GM18517 (cell line): ENCODE data around the gene FLT1.
A peak's percentile ranks its signal among the peaks of the same experiment; 100 is the strongest.

Source experiments
- ATAC-seq: cut with Tn5 transposase; IDR thresholded peaks from one replicate; pipeline ENCODE4 v1.9.1; 2021; ENCODE audit warnings: mild to moderate bottlenecking, moderate library complexity; ENCODE audit not compliant: unreplicated experiment

The FLT1 gene

DNA sequence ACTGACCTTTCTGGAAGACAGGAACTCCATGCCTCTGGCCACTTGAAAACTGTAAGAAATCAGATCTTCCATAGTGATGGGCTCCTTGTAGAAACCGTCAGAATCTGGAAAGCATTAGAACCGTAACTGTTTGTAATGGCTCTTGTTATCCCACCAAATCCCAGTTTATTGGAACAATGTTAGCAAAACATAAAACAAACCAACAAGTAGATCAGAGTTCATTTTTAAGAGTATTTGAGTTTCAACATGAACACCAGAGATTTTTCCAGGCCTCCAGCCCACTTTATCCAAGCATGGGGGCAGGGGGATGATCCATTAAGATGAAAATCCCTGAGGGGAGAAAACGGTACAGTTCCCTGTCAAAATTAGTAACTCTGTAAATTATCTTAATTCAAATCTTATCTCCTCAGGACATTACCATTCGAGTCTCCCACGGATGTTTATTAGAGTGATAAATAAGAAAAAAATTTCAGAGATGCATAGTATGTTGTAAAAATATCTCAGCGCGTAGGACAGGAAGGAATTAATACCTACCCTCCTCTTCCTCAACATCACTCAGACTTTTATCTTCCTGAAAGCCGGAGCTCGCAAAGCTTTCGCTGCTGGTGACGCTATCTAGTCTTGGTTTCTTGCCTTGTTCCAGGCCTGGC lies 172.5 kb downstream of the FLT1 start:
- ATAC-seq = no peak

DNA sequence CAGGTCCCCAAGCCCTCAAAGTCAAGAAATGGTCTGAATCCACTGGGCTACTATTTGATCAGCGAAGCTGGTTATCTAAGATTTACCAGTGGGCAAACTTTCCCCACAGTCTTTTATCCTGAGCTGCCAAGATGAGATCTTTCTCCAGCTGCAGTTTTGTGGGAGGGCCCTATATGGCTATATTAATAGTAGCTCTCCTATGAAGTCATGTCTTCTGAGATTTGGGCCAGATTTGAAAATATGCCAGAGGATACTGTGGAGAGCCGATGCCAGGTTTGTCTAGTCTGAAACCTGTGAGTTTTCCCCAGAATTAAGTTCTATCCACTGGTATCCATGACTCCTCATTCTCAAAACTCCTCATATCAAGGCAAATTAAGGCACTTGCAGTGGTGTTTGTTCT lies 173.2 kb downstream of the FLT1 start:
- ATAC-seq = no peak

DNA sequence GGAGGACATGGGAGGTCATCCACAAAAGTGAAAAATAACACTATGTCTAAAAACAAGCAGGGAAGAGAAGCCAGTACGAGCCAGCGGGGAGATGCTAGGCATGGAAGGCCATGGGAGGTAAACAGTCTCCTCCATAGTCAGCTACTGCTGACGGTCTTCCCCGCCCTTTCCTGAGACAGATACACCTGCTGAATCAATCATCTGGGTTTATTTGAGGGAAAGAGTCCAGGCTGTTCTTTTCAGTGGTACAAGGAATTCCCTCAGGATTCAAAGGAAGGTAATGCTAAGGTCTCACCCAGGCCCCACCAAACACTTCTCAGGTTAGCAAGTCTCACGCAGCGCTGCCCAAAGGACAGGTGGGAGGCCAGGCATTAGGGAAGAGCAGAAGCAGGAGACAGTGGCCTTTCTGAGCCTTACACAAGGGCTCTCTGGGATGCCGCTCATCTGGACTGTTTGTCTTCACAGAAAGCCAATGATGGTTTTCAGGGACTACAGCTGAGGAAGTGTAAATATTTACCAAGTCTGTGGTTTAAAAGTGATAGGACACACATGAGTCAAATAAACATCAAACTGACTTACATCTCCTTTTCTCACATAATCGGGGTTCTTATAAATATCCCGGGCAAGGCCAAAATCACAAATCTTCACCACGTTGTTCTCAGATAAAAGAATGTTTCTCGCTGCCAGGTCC lies 173.9 kb downstream of the FLT1 start:
- ATAC-seq = no peak

- no peak for ATAC-seq
Observed at GRCh38 chr13:28320209-28320608, 174.7 kb downstream of the FLT1 start.

GRCh38 chr13:28319528-28319927 lies 175.4 kb downstream of the FLT1 start:
- no peak for ATAC-seq

DNA sequence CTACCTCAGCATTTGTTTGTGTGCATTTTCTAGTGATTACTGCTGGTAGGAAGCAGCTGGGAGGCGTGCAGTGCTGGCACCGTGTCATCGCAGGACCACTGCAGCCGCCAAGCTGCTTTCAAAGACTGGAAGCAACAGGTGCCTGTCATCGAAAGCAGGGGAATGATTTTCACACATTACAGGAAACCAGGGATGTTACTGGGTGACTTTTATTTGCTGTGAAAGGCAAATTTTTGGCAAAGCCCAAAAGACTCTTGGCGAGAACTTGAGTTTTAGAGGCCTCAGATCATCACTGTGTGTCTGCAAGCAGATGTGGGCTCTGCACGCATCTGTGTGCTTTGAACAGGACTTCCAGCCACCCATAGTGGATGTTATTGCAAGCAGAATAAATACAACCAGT lies 176.4 kb downstream of the FLT1 start:
- ATAC-seq = no peak

DNA sequence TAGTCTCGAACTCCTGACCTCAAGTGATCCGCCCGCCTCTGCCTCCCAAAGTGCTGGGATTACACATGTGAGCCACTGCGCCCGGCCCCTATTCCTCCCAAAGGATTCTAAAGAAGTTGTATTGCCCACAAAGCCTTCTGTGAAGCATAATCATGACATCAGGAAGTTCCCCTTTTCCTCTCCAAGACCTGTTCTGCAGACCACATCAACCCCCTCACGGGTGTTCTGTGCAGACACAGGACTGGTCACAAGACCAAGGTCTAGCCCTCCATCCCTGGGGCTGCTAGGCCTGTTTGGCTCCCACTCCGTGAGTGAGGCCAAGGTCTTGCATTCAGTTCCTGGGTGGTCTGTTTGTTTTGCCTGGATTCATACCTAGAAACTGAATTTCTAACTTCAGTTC lies 178.1 kb downstream of the FLT1 start:
- ATAC-seq = no peak

- ATAC-seq = no peak
Observed at GRCh38 chr13:28316129-28316528, 178.8 kb downstream of the FLT1 start.

- no peak for ATAC-seq
Observed at GRCh38 chr13:28314879-28315278, 180.0 kb downstream of the FLT1 start.

- no peak for ATAC-seq
Observed at GRCh38 chr13:28313579-28313978, 181.3 kb downstream of the FLT1 start.

- no peak for ATAC-seq
Observed at GRCh38 chr13:28306325-28306724, 188.6 kb downstream of the FLT1 start.

- no peak for ATAC-seq
Observed at GRCh38 chr13:28301839-28302238, 193.1 kb downstream of the FLT1 start.

DNA sequence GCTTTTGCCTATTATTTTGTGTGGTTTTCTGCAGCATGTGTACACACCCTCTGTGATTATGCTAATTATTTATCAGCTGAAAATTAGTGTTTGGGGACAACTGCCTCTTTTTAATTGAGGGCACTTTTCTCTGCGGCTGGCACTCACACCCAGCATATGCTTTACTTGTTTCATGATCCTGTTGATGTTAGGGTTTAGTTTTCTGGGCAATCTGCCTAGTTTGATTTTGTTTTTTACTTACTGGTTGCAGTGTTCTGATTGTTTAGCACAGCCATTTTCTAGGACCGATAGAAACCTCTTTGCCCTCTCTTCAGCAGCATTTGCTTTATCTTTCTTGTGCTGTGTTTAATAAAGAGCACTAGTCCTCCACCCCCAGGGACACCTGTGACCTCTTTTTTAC lies 195.0 kb downstream of the FLT1 start:
- no peak for ATAC-seq

DNA sequence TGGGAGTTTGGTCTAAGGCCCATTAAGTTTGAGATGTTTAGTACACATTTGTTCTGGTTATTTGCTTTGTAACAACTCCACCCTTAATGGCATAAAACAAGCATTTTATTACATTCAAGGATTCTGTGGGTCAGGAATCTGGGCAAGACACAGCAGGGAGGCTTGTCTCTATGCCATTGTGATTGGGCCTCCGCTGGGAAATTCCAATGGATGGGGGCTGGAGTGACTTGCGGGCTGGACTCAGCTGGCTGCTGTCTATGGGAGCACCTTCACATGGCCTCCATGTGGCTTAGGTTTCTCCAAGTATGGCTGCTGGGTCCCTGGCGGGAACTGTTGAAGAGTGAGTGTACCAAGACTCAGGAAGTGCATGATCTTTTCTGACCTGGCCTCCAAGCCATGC lies 197.6 kb downstream of the FLT1 start:
- ATAC-seq = no peak

DNA sequence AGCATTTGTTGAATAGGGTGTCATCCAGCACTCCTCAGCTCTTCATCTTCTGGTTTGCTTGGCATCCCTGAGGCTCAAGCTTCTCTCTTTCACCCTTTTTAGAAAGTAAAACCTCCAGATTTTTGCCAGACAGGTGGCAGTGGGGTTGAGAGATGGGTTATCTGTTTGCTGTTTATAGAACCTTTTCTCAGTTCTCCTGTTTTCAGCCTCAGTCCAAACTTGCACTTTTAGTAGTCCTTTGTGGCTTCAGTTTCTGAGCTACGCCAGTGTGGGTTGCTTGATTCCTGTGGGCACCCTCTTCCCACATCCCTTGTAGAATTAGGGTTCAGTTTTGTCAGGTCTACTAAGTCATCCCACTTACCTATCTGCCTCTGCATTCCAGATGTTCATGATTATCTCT lies 208.7 kb downstream of the FLT1 start:
- peak; percentile 51 for ATAC-seq

GRCh38 chr13:28283600-28283999 lies 211.3 kb downstream of the FLT1 start:
- ATAC-seq = no peak

DNA sequence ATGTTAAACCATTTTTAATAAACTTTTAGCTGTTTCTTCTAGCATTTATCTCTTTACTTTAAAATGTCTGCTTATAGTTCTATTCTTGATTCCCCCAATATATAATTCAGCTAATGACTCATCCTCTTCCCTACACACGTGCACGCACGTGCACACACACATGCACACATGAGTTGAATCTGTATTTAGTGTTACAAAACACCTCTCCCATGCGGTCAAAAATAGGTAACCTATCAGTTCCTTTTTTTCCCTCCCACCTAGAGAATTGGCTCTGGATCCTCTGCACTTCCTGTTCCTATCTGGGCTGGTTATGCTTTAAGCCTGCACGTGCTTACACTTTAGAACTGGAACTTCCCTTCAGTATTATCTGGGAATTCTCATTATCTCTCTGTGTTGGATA lies 212.5 kb downstream of the FLT1 start:
- ATAC-seq = no peak

DNA sequence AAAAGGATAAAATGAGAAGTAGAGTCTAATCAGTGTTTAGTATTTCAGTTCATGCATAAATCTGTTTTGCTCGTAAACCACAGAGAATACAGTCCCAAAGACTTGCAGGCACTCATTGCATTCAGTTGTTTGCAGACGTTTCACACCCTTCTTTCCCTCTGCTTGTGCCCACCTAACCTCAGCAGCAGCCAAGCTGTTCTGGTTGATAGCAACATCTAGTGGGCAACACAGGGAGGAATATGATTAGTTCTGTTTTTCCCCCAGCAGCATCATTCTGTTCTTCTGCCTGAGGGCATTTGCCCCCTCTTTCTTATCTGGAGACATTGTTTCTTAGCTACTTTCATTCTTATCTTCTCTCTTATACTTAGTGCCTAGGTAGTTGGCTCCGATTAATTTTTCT lies 221.0 kb downstream of the FLT1 start:
- ATAC-seq = no peak

GRCh38 chr13:28271056-28271840 lies 223.7 kb downstream of the FLT1 start:
- ATAC-seq = no peak

GRCh38 chr13:28268800-28269223 lies 226.1 kb downstream of the FLT1 start:
- ATAC-seq = peak; percentile 99

DNA sequence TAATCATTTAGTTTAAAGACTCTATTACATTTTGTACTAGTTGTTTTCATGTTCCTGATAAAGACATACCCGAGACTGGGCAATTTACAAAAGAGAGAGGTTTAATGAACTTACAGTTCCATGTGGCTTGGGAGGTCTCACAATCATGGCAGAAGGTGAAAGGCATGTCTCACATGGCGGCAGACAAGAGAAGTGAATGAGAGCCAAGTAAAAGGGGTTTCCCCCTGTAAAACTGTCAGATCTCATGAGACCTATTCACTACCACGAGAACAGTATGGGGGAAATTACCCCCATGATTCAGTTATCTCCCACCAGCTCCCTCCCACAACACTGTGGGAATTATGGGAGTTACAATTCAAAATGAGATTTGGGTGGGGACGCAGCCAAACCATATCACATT lies 227.4 kb downstream of the FLT1 start:
- no peak for ATAC-seq

GRCh38 chr13:28258417-28258816 lies 236.5 kb downstream of the FLT1 start:
- no peak for ATAC-seq
